Activated naive CD8-positive, alpha-beta T cell treated with anti-CD3 and anti-CD28 coated beads for 36 hours (primary cell): ENCODE data around the gene PDIK1L. TPM values are rescaled to one million over a fixed set of nuclear protein-coding genes. Genes with fewer than 3 reads are reported as not detected.

ENCODE experiments used
- DNase-seq: peaks from one replicate; pipeline ENCODE4 v3.0.0; 2021
- H3K27ac Mint-ChIP-seq: one replicate; pipeline ENCODE4 v1.8.0; 2022; ENCODE audit warnings: mild to moderate bottlenecking, moderate library complexity, mixed read lengths
- H3K27me3 Mint-ChIP-seq: one replicate; pipeline ENCODE4 v1.8.0; 2022; ENCODE audit warnings: mild to moderate bottlenecking, mixed read lengths
- H3K36me3 Mint-ChIP-seq: one replicate; pipeline ENCODE4 v1.8.0; 2021; ENCODE audit warnings: mild to moderate bottlenecking, mixed read lengths
- H3K4me1 Mint-ChIP-seq: one replicate; pipeline ENCODE4 v1.8.0; 2021; ENCODE audit warnings: mixed read lengths
- H3K4me3 Mint-ChIP-seq: one replicate; pipeline ENCODE4 v1.8.0; 2022; ENCODE audit warnings: mild to moderate bottlenecking, moderate library complexity, mixed read lengths
- H3K9me3 Mint-ChIP-seq: one replicate; pipeline ENCODE4 v1.8.0; 2022; ENCODE audit warnings: mixed read lengths
- total RNA-seq, 2 experiments: library from RNA; stranded (reverse); gene quantifications; one replicate each; pipeline ENCODE4 v1.2.3, GENCODE V29; 2021

The PDIK1L gene
- total RNA-seq, 2 experiments from 2014 or later = 16.3 to 17.3 TPM

GRCh38 chr1:26124418-26125331 is 13.1 kb downstream of the PDIK1L start:
- H3K4me3 Mint-ChIP-seq = no peak overlapping the region
- peaks cover 48% of the 10 kb centered on the region for H3K4me1 Mint-ChIP-seq
- H3K9me3 Mint-ChIP-seq = no peaks in the 10 kb centered on the region
- no peaks in the 10 kb centered on the region for H3K27me3 Mint-ChIP-seq
- DNase-seq = no peak
- H3K36me3 Mint-ChIP-seq = peaks cover 6% of the 10 kb centered on the region
- no peak overlapping the region for H3K27ac Mint-ChIP-seq

GRCh38 chr1:26125382-26125781 is 13.8 kb downstream of the PDIK1L start:
- Mint-ChIP-seq H3K4me1 (peaks cover 41% of the 10 kb centered on the region), H3K27ac (peak overlapping the region; percentile 87), H3K9me3 (no peaks in the 10 kb centered on the region), H3K27me3 (no peaks in the 10 kb centered on the region), H3K4me3 (no peak overlapping the region), H3K36me3 (peaks cover 6% of the 10 kb centered on the region)
- DNase-seq = no peak

GRCh38 chr1:26125946-26126320 is 14.3 kb downstream of the PDIK1L start:
- peaks cover 40% of the 10 kb centered on the region for H3K4me1 Mint-ChIP-seq

GRCh38 chr1:26126321-26127084 is 14.9 kb downstream of the PDIK1L start:
- Mint-ChIP-seq H3K9me3 (no peaks in the 10 kb centered on the region), H3K27ac (peak overlapping the region; percentile 87), H3K36me3 (peaks cover 6% of the 10 kb centered on the region), H3K4me1 (peaks cover 40% of the 10 kb centered on the region), H3K4me3 (peak overlapping the region; percentile 65), H3K27me3 (no peaks in the 10 kb centered on the region)
- DNase-seq = peak; percentile 24

More at GRCh38 chr1:26125946-26126320, 14.3 kb downstream of the PDIK1L start:
- no peak for DNase-seq
- Mint-ChIP-seq H3K36me3 (peaks cover 6% of the 10 kb centered on the region), H3K9me3 (no peaks in the 10 kb centered on the region), H3K4me3 (peak overlapping the region; percentile 65), H3K27me3 (no peaks in the 10 kb centered on the region), H3K27ac (peak overlapping the region; percentile 87)

GRCh38 chr1:26127235-26128163 is 15.9 kb downstream of the PDIK1L start:
- Mint-ChIP-seq H3K4me1 (peaks cover 44% of the 10 kb centered on the region), H3K4me3 (peak overlapping the region; percentile 62), H3K27me3 (no peaks in the 10 kb centered on the region), H3K27ac (peak overlapping the region; percentile 72), H3K36me3 (peaks cover 2% of the 10 kb centered on the region), H3K9me3 (no peaks in the 10 kb centered on the region)
- DNase-seq = no peak

GRCh38 chr1:26129778-26130177 is 18.2 kb downstream of the PDIK1L start:
- Mint-ChIP-seq H3K4me3 (no peak overlapping the region), H3K4me1 (peaks cover 29% of the 10 kb centered on the region), H3K27me3 (no peaks in the 10 kb centered on the region), H3K9me3 (no peaks in the 10 kb centered on the region), H3K27ac (no peak overlapping the region), H3K36me3 (no peaks in the 10 kb centered on the region)
- DNase-seq = no peak

GRCh38 chr1:26130695-26131094 is 19.1 kb downstream of the PDIK1L start:
- H3K27me3 Mint-ChIP-seq = no peaks in the 10 kb centered on the region
- DNase-seq = no peak
- H3K4me3 Mint-ChIP-seq = no peak overlapping the region
- no peaks in the 10 kb centered on the region for H3K9me3 Mint-ChIP-seq
- peaks cover 25% of the 10 kb centered on the region for H3K4me1 Mint-ChIP-seq
- H3K36me3 Mint-ChIP-seq = no peaks in the 10 kb centered on the region
- no peak overlapping the region for H3K27ac Mint-ChIP-seq

- peaks cover 14% of the 10 kb centered on the region for H3K4me1 Mint-ChIP-seq
- H3K27ac Mint-ChIP-seq = no peak overlapping the region
- H3K4me3 Mint-ChIP-seq = no peak overlapping the region
- H3K36me3 Mint-ChIP-seq = no peaks in the 10 kb centered on the region
- no peaks in the 10 kb centered on the region for H3K9me3 Mint-ChIP-seq
- DNase-seq = no peak
- H3K27me3 Mint-ChIP-seq = no peaks in the 10 kb centered on the region
Measured at GRCh38 chr1:26132128-26132833, 20.7 kb downstream of the PDIK1L start.

GRCh38 chr1:26132834-26133167 is 21.2 kb downstream of the PDIK1L start:
- peaks cover 8% of the 10 kb centered on the region for H3K4me1 Mint-ChIP-seq
- H3K4me3 Mint-ChIP-seq = no peak overlapping the region
- DNase-seq = no peak
- H3K9me3 Mint-ChIP-seq = no peaks in the 10 kb centered on the region
- no peaks in the 10 kb centered on the region for H3K36me3 Mint-ChIP-seq
- H3K27me3 Mint-ChIP-seq = no peaks in the 10 kb centered on the region
- no peak overlapping the region for H3K27ac Mint-ChIP-seq

- Mint-ChIP-seq H3K4me3 (no peak overlapping the region), H3K36me3 (no peaks in the 10 kb centered on the region)
Measured at GRCh38 chr1:26134466-26134865, 22.8 kb downstream of the PDIK1L start.

GRCh38 chr1:26138974-26139558 is 27.4 kb downstream of the PDIK1L start:
- H3K4me3 Mint-ChIP-seq = no peak overlapping the region

More at GRCh38 chr1:26134466-26134865, 22.8 kb downstream of the PDIK1L start:
- DNase-seq = no peak
- Mint-ChIP-seq H3K27me3 (no peaks in the 10 kb centered on the region), H3K27ac (no peak overlapping the region), H3K4me1 (peaks cover 12% of the 10 kb centered on the region), H3K9me3 (no peaks in the 10 kb centered on the region)

GRCh38 chr1:26142159-26142558 is 30.5 kb downstream of the PDIK1L start:
- H3K27ac Mint-ChIP-seq = no peak overlapping the region
- no peaks in the 10 kb centered on the region for H3K27me3 Mint-ChIP-seq
- H3K36me3 Mint-ChIP-seq = no peaks in the 10 kb centered on the region
- no peak for DNase-seq
- H3K4me3 Mint-ChIP-seq = no peak overlapping the region
- no peaks in the 10 kb centered on the region for H3K9me3 Mint-ChIP-seq
- H3K4me1 Mint-ChIP-seq = peaks cover 16% of the 10 kb centered on the region

More at GRCh38 chr1:26138974-26139558, 27.4 kb downstream of the PDIK1L start:
- no peak for DNase-seq
- H3K4me1 Mint-ChIP-seq = peaks cover 12% of the 10 kb centered on the region
- no peaks in the 10 kb centered on the region for H3K9me3 Mint-ChIP-seq
- no peaks in the 10 kb centered on the region for H3K27me3 Mint-ChIP-seq
- peak overlapping the region; percentile 17 for H3K27ac Mint-ChIP-seq
- no peaks in the 10 kb centered on the region for H3K36me3 Mint-ChIP-seq

GRCh38 chr1:26145041-26145959 is 33.7 kb downstream of the PDIK1L start:
- peaks cover 3% of the 10 kb centered on the region for H3K4me1 Mint-ChIP-seq
- H3K9me3 Mint-ChIP-seq = no peaks in the 10 kb centered on the region
- H3K27ac Mint-ChIP-seq = no peak overlapping the region
- peak; percentile 63 for DNase-seq
- no peaks in the 10 kb centered on the region for H3K27me3 Mint-ChIP-seq
- no peak overlapping the region for H3K4me3 Mint-ChIP-seq
- no peaks in the 10 kb centered on the region for H3K36me3 Mint-ChIP-seq
